Measurements from ENCODE around the gene SLC19A1.

Gene SLC19A1

DNA sequence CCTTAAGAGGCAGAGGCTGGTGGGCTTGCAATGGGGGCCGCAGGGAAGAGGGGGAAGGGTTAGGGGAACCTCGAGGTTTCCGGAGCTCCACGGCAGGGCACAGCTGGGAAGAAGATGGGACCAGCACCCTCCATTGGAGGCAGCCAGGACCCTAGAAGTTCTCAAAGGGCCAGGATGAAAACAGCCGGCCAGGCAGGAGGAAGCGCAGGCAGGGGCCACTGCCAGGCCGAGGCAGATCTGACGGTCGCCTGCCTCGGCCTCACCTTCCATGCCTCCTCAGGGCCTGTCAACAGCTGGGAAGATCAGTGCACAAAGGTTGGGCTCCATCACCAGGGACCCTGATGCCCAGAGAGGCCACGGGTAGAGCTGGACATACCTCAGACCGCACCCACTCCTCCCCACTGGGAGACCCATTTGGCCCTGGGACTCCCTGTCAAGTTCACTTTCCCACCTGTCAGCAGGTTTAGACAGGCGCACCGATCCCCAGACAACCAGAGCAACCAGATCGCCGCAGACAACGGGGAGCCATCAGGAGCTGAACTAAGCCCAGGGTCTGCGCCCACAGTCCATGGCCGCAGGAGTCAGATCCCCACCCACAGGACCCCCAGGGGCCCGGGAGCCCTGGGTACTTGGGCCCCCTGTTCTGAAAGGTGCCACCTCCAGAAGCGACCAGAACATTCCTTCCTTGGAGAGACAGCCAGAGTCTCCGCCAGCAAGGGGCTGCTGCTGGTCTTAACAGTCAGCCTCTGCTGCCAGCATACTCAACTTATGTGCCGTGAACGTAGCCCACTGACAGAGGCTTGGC, 2.2 kb downstream of the SLC19A1 start:
- H3K9me3 ChIP-seq (ENCODE audit: low read length): no peaks in the 10 kb centered on the region
- H3K27ac ChIP-seq (ENCODE audit: low read depth, low read length): no peak overlapping the region
- H3K27me3 ChIP-seq (ENCODE audit: control insufficient read depth in 1 of 2, insufficient read depth in 2 of 2, low read length in 2 of 2): no peaks in the 10 kb centered on the region
- H3K36me3 ChIP-seq (ENCODE audit: insufficient read depth, low read length): no peaks in the 10 kb centered on the region
- H3K9ac ChIP-seq (ENCODE audit: low read length): no peak overlapping the region
- H3K4me3 ChIP-seq (ENCODE audit: low read depth in 1 of 2, low read length in 2 of 2): no peak overlapping the region
- H3K4me1 ChIP-seq (ENCODE audit: insufficient read depth, low read length): peaks cover 7% of the 10 kb centered on the region

DNA sequence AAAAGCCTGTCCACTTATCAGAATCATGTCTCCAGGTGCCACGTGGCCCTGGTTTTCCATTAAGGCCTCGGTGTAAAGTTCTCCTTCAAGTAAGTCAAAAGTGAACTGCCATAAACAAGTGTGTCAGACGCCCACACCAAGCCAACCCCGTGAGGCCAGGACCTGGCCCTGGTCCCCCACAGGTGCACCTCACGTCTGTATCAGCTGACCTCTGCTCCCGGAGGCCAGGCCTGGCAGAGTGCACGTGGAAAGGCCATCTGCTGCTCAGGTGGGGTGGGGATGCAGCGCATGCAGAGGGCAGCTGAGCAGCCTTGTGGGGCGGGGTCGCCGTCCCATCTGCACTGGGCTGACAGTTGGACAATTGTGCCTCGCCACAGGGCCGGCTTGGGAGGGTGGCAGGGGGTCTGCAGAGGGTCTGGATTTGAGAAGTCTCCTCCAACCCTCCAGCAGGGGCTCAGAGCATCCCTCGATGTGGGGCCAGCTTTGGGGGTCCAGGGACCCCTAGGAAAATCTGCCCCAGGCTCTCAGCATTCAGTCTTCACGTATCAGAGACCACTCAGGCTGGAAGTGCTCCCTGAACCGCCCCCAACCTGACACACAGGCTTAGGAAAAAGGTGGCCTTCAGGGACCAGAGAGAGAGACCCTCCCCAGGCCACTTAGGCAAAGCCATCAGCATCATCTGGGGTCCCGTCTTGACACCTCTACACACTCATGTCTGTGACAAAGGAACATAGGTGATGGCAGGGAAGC, 3.0 kb downstream of the SLC19A1 start:
- H3K4me1 ChIP-seq (ENCODE audit: insufficient read depth, low read length): peaks cover 7% of the 10 kb centered on the region
- H3K27me3 ChIP-seq (ENCODE audit: control insufficient read depth in 1 of 2, insufficient read depth in 2 of 2, low read length in 2 of 2): no peaks in the 10 kb centered on the region
- H3K4me3 ChIP-seq (ENCODE audit: low read depth in 1 of 2, low read length in 2 of 2): no peak overlapping the region
- no peaks in the 10 kb centered on the region for H3K9me3 ChIP-seq (ENCODE audit: low read length)
- H3K36me3 ChIP-seq (ENCODE audit: insufficient read depth, low read length): no peaks in the 10 kb centered on the region
- no peak overlapping the region for H3K27ac ChIP-seq (ENCODE audit: low read depth, low read length)
- no peak overlapping the region for H3K9ac ChIP-seq (ENCODE audit: low read length)

DNA sequence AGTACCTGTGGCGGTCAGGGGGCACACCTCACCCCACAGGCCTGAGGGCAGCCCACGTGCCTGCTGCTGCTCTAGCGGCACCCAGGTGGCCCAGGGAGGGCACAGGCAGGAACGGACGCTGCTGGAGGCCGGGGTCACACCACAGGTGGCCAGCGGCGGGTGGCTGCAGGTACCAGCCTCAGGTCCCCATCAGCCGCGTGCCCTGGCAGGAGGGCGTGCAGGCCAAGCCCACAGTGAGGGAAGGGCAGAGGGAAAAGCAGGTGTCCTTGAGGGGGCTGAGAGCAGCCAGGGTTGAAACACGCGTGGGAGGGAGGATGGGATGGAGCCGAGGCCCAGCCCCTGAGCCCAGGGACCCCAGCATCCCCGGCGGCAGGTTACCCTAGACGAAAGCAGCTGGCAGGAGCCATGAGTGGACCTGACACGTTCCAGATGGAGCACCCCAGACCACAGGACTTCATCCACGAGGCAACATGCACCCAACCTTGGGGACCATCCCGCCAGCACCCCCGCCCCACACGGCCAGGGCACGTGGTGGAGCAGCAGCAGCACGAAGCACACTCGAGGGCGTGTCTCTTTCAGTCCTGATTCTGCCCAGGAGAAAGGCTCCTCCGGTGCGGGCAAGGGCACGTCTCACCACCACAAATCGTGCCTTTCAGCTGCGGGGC, 3.7 kb downstream of the SLC19A1 start:
- no peak overlapping the region for H3K4me3 ChIP-seq (ENCODE audit: low read depth in 1 of 2, low read length in 2 of 2)
- peaks cover 7% of the 10 kb centered on the region for H3K4me1 ChIP-seq (ENCODE audit: insufficient read depth, low read length)
- H3K27me3 ChIP-seq (ENCODE audit: control insufficient read depth in 1 of 2, insufficient read depth in 2 of 2, low read length in 2 of 2): no peaks in the 10 kb centered on the region
- no peaks in the 10 kb centered on the region for H3K9me3 ChIP-seq (ENCODE audit: low read length)
- H3K36me3 ChIP-seq (ENCODE audit: insufficient read depth, low read length): no peaks in the 10 kb centered on the region
- no peak overlapping the region for H3K9ac ChIP-seq (ENCODE audit: low read length)
- no peak overlapping the region for H3K27ac ChIP-seq (ENCODE audit: low read depth, low read length)

DNA sequence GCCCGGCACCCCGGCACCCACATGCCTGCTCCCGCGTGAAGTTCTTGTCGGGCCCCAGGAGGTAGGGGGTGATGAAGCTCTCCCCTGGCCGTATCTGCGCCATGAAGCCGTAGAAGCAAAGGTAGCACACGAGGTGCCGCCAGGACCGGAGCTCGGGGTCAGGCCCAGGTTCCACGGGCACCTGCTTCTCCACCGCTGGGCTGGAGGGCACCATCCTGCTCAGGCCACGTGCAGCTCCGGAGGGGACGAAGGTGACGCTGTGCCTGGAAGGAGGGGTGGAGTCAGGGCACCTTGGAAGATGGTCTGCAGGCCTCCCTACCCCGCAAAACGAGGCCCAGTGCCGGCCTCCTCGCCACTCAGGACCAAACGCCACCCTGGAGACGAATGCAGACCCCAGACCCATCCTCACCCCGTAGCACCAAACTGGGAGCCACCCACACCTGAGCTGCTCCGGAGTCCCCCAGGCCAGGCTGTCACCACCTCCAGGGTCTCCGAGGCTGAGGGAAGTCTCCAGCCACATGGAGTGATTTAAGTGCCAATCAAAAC, 4.4 kb downstream of the SLC19A1 start:
- no peak overlapping the region for H3K9ac ChIP-seq (ENCODE audit: low read length)
- peaks cover 7% of the 10 kb centered on the region for H3K4me1 ChIP-seq (ENCODE audit: insufficient read depth, low read length)
- H3K27ac ChIP-seq (ENCODE audit: low read depth, low read length): no peak overlapping the region
- no peak overlapping the region for H3K4me3 ChIP-seq (ENCODE audit: low read depth in 1 of 2, low read length in 2 of 2)
- H3K9me3 ChIP-seq (ENCODE audit: low read length): no peaks in the 10 kb centered on the region
- H3K36me3 ChIP-seq (ENCODE audit: insufficient read depth, low read length): no peaks in the 10 kb centered on the region
- no peaks in the 10 kb centered on the region for H3K27me3 ChIP-seq (ENCODE audit: control insufficient read depth in 1 of 2, insufficient read depth in 2 of 2, low read length in 2 of 2)

DNA sequence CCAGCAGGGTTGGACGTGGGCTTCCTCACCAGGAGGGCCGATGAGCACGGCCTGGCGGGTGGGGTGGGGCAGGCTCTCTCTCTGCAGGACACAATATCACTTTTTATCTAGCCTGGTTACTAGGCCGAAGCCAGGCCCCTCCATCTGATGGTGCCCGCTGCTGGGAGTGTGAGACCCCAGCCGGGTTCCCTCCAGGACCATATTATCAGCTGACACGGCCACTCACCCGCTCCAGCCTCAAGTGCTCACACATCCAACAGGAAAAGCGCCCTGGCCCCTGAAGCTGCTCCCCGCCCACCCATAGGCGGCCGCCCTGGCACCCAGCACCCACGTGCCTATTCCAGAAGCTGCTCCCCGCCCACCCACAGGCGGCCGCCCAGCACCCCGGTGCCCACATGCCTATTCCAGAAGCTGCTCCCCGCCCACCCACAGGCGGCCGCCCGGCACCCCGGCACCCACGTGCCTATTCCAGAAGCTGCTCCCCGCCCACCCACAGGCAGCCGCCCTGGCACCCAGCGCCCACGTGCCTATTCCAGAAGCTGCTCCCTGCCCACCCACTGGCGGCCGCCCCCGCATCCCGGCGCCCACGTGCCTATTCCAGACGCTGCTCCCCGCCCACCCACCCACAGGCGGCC, 5.0 kb downstream of the SLC19A1 start:
- Histone ChIP-seq H3K9ac (ENCODE audit: low read length) (no peak overlapping the region), H3K9me3 (ENCODE audit: low read length) (no peaks in the 10 kb centered on the region), H3K36me3 (ENCODE audit: insufficient read depth, low read length) (no peaks in the 10 kb centered on the region), H3K4me3 (ENCODE audit: low read depth in 1 of 2, low read length in 2 of 2) (no peak overlapping the region), H3K4me1 (ENCODE audit: insufficient read depth, low read length) (peaks cover 7% of the 10 kb centered on the region), H3K27me3 (ENCODE audit: control insufficient read depth in 1 of 2, insufficient read depth in 2 of 2, low read length in 2 of 2) (no peaks in the 10 kb centered on the region), H3K27ac (ENCODE audit: low read depth, low read length) (no peak overlapping the region)

DNA sequence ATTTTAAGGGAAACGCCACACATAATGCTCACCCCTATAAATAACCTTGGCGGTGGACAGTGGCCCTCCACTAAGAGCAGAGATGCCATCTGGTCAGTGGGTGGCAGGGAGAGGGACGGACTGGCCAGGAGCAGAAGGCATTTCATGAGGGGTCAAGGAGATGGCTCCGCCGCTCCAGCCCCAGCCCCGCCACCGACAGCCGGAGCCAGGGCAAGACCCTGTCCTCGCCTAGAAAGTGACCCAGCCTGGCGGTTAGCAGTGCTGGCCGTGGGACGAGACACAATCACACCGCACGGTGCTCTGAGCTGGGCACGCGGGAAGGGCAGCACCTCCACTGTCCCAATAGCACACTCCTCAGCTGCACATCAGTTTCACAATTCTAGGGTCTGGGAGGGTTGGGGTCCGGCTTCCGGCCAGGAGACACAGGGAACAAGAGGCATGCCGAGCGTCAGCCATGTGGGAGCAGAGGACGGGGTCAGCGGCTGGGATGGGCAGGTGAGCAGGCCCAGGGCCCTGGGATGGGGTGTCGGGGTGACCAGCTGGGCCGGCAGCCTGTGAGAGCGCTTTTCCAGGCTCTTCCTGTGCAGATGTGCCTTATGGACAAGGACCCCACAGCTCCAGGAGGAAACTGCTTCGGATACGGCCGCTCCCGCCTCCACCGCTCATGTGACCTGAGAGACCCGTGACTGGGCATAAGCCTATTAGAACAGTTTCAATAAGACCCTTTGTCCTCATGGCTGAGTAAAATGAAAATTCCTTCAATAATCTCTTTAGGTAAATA, 5.7 kb downstream of the SLC19A1 start:
- Histone ChIP-seq H3K4me1 (ENCODE audit: insufficient read depth, low read length) (peaks cover 7% of the 10 kb centered on the region), H3K27ac (ENCODE audit: low read depth, low read length) (no peak overlapping the region)

DNA sequence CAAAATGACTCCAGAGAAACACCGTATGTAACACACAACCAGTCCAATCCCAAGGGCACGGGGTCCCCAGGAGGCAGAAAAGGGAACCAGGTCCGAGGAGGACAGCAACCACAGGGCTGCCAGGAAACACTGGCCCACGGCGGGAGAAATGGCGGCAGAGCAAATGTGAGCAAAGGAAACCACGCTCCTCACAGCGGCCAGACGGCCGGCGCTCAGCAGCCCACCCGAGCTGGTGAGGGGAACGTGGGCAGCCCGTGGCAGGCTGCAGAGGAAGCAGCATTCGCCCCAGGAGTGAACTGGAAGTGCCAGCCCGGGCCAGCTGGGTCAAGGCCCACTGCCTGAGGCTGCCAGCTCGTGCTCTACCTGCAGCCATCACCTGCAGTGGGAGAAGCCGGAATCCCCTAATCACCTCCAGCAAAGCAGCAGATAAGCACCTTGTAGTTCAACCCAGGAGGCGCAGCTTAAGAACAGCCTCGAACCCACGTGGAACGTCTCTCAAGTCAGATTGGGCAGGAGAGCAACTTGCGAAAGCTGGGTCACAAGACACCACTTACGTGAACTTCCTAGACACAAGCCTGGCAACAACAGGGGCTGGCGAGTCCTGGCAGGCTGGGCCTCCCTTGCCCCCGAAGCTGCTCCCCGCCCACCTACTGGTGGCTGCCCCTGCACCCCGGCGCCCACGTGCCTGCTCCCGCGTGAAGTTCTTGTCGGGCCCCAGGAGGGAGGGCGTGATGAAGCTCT, 6.7 kb downstream of the SLC19A1 start:
- Histone ChIP-seq H3K27me3 (ENCODE audit: control insufficient read depth in 1 of 2, insufficient read depth in 2 of 2, low read length in 2 of 2) (no peaks in the 10 kb centered on the region), H3K36me3 (ENCODE audit: insufficient read depth, low read length) (no peaks in the 10 kb centered on the region)

More for the DNA sequence above, 5.7 kb downstream of the SLC19A1 start:
- Histone ChIP-seq H3K9ac (ENCODE audit: low read length) (no peak overlapping the region), H3K36me3 (ENCODE audit: insufficient read depth, low read length) (no peaks in the 10 kb centered on the region), H3K4me3 (ENCODE audit: low read depth in 1 of 2, low read length in 2 of 2) (no peak overlapping the region), H3K9me3 (ENCODE audit: low read length) (no peaks in the 10 kb centered on the region), H3K27me3 (ENCODE audit: control insufficient read depth in 1 of 2, insufficient read depth in 2 of 2, low read length in 2 of 2) (no peaks in the 10 kb centered on the region)

DNA sequence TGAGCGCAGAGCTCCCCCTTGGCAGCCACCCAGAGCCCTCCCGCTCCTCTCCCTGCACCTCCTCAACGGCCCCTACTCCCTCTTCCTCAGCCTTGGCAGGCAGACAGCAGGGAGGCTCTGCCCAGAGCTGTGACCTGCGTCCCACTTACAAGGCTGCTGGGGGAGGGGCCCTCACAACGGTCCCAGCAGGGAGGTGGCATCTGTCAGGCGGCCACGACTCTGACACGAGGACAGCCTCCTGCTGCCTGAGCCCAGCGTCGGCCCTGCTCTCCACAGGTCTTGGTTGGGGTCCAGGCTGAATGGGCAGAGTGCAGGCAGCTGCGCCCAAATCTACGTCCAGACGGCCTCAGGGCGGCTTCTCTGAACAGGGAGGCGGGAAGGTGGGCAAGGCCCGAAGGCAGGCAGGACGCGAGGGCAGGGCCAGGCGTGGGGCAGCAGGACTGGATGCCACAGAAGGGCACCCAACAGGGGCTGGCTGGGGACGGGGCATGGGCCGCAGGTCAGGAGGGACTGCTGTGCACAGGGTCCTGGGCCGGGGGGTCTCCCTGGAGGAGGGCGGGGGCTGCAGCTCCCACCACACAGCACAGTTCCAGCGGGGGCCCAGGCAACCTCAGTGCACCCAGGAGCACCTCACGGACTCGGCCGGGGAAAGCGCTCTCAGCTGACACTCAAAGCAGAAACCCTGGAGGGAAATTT, 7.5 kb downstream of the SLC19A1 start:
- Histone ChIP-seq H3K4me3 (ENCODE audit: low read depth in 1 of 2, low read length in 2 of 2) (no peak overlapping the region), H3K9me3 (ENCODE audit: low read length) (no peaks in the 10 kb centered on the region), H3K4me1 (ENCODE audit: insufficient read depth, low read length) (no peaks in the 10 kb centered on the region), H3K27me3 (ENCODE audit: control insufficient read depth in 1 of 2, insufficient read depth in 2 of 2, low read length in 2 of 2) (no peaks in the 10 kb centered on the region), H3K27ac (ENCODE audit: low read depth, low read length) (no peak overlapping the region), H3K9ac (ENCODE audit: low read length) (no peak overlapping the region), H3K36me3 (ENCODE audit: insufficient read depth, low read length) (no peaks in the 10 kb centered on the region)

More for the DNA sequence above, 6.7 kb downstream of the SLC19A1 start:
- no peaks in the 10 kb centered on the region for H3K4me1 ChIP-seq (ENCODE audit: insufficient read depth, low read length)
- H3K9me3 ChIP-seq (ENCODE audit: low read length): no peaks in the 10 kb centered on the region
- no peak overlapping the region for H3K9ac ChIP-seq (ENCODE audit: low read length)
- H3K27ac ChIP-seq (ENCODE audit: low read depth, low read length): no peak overlapping the region
- no peak overlapping the region for H3K4me3 ChIP-seq (ENCODE audit: low read depth in 1 of 2, low read length in 2 of 2)

DNA sequence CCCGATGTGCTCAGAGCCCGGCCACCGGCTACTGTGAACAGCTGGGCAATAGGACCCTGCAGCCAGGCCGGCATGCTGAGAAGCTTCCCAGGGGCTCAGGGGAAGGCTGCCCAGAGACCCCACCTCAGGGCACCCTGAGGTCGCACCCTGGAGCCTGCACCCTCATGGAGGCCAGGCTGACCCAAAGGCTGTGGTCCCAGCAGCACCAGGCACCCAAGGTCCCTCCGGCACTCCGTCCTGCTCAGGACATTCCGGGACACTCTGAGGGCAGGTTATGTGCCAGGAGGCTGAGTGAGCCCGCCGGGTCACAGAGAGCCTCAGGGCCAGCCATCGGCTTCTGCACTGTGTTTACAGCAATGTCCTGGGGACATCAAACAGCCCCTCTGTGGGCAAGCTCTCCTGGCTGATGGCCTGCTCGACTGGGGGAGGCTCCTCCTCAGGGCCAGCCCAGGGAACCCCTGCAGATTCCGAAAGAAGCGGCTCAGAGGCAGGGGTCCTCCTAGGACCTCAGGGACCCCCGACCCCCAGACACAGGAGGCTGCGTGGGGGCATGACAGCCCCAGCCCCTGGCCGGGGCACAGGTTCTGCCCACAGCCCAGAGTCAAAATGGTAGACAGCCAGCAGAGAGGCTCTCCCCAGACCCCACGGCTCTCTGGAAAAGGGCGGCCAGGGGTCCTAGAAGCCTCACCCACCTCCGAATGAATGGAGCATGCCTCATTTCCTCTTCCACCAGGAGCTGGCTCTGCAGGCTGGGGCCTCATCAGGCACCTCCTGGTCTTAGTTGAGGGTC, 8.2 kb downstream of the SLC19A1 start:
- Histone ChIP-seq H3K27me3 (ENCODE audit: control insufficient read depth in 1 of 2, insufficient read depth in 2 of 2, low read length in 2 of 2) (no peaks in the 10 kb centered on the region), H3K36me3 (ENCODE audit: insufficient read depth, low read length) (no peaks in the 10 kb centered on the region), H3K4me1 (ENCODE audit: insufficient read depth, low read length) (no peaks in the 10 kb centered on the region), H3K4me3 (ENCODE audit: low read depth in 1 of 2, low read length in 2 of 2) (no peak overlapping the region), H3K9me3 (ENCODE audit: low read length) (no peaks in the 10 kb centered on the region), H3K27ac (ENCODE audit: low read depth, low read length) (no peak overlapping the region), H3K9ac (ENCODE audit: low read length) (no peak overlapping the region)

Measured in muscle layer of colon (tissue), 2 donors.